Activated T-helper 17 cell treated with anti-CD3 and anti-CD28 coated beads, Interleukin-2, amount 50 U/mL, for 72 hours (primary cell): ENCODE data around the gene AHCY. TPM values are rescaled to one million over a fixed set of nuclear protein-coding genes. Genes with fewer than 3 reads are reported as not detected.

Experiments
- ATAC-seq: fragments of 150-1000 bp; cut with Tn5 transposase; replicated peaks from 2 replicates; pipeline ENCODE4 v1.10.0; 2021; ENCODE audit warnings: mild to moderate bottlenecking, moderate library complexity
- H3K27ac Mint-ChIP-seq: one replicate; pipeline ENCODE4 v1.8.0; 2022; ENCODE audit warnings: mixed read lengths
- H3K27me3 Mint-ChIP-seq: one replicate; pipeline ENCODE4 v1.8.0; 2022; ENCODE audit warnings: mixed read lengths
- H3K36me3 Mint-ChIP-seq: one replicate; pipeline ENCODE4 v1.8.0; 2022; ENCODE audit warnings: low read depth, mild to moderate bottlenecking, mixed read lengths
- H3K4me1 Mint-ChIP-seq: one replicate; pipeline ENCODE4 v1.8.0; 2022; ENCODE audit warnings: mixed read lengths
- H3K4me3 Mint-ChIP-seq: one replicate; pipeline ENCODE4 v1.8.0; 2022; ENCODE audit warnings: mild to moderate bottlenecking, mixed read lengths
- H3K9me3 Mint-ChIP-seq: one replicate; pipeline ENCODE4 v1.8.0; 2022; ENCODE audit warnings: mixed read lengths
- total RNA-seq, 2 donors: library from RNA; stranded (reverse); gene quantifications; one replicate each; pipeline ENCODE4 v1.2.3, GENCODE V29; 2022

AHCY gene
- total RNA-seq, 2 donors from 2014 or later: 94.5 to 174 TPM

DNA sequence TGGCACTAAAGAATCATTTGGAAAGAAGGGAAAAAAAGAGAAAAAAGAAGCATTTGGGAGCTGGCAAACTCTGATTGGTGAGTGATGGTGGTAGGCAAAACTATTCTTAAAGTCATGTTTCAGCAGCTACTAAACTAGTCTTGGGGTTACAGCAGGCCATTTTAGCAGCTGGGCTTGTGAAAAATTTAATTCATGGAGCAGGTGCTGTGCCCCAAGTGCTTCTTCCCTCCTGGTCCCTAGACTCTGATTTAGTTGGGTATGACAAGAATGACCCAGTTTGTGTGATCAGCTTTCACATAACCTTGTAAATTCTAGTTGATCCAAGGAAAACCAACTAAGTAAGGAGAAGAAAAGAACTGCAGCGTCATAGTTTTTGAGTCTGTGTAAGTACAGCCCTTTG lies 63.0 kb downstream of the AHCY start:
- H3K27me3 Mint-ChIP-seq: peaks cover 18% of the 10 kb centered on the region
- H3K36me3 Mint-ChIP-seq: no peaks in the 10 kb centered on the region
- H3K9me3 Mint-ChIP-seq: peaks cover 11% of the 10 kb centered on the region
- H3K27ac Mint-ChIP-seq: no peak overlapping the region
- no peak overlapping the region for H3K4me3 Mint-ChIP-seq
- H3K4me1 Mint-ChIP-seq: no peaks in the 10 kb centered on the region
- no peak for ATAC-seq

DNA sequence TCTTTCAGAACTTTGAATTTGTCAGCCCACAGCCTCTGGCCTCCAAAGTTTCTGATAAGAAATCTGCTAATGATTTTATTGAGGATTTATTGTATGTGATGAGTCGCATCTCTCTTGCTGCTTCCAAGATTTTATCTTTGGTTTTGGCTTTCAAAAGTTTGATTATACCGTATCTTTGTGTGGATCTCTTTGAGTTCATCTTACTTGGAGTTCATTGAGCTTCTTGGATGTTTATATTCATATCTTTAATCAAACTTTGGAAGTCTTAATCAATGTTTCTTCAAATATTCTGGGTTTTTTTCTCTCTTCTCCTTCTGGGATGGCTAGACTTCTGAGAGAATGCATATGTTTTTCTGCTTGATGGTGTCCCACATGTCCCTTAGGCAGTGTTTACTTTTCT lies 65.2 kb downstream of the AHCY start:
- peaks cover 18% of the 10 kb centered on the region for H3K27me3 Mint-ChIP-seq
- H3K4me3 Mint-ChIP-seq: no peak overlapping the region
- H3K4me1 Mint-ChIP-seq: no peaks in the 10 kb centered on the region
- H3K27ac Mint-ChIP-seq: no peak overlapping the region
- peaks cover 11% of the 10 kb centered on the region for H3K9me3 Mint-ChIP-seq
- H3K36me3 Mint-ChIP-seq: no peaks in the 10 kb centered on the region
- ATAC-seq: no peak

DNA sequence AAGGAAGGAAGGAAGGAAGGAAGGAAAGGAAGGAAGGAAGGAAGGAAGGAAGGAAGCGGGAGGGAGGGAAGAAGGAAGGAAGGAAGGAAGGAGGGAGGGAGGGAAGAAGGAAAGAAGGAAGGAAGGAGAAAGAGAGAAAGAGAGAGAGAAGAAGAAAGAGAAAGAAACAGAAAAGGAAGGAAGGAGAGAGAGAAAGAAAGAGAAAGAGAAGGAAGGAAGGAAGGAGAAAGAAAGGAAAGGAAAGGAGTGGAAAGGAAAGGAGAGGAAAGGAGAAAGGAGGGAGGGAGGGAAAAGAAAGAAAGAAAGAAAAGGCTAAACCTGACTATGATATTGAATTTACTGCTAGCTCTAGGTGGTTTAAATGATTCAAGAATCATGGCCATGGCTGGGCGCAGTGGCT lies 67.3 kb downstream of the AHCY start:
- Mint-ChIP-seq H3K36me3 (no peaks in the 10 kb centered on the region), H3K9me3 (peaks cover 11% of the 10 kb centered on the region), H3K4me1 (no peaks in the 10 kb centered on the region), H3K27ac (no peak overlapping the region), H3K27me3 (peaks cover 14% of the 10 kb centered on the region), H3K4me3 (no peak overlapping the region)
- ATAC-seq: no peak

- Mint-ChIP-seq H3K9me3 (peaks cover 11% of the 10 kb centered on the region), H3K27me3 (peaks cover 2% of the 10 kb centered on the region), H3K27ac (no peak overlapping the region), H3K4me1 (no peaks in the 10 kb centered on the region), H3K36me3 (no peaks in the 10 kb centered on the region), H3K4me3 (no peak overlapping the region)
- no peak for ATAC-seq
Measured at GRCh38 chr20:34233687-34234086, 69.5 kb downstream of the AHCY start.

DNA sequence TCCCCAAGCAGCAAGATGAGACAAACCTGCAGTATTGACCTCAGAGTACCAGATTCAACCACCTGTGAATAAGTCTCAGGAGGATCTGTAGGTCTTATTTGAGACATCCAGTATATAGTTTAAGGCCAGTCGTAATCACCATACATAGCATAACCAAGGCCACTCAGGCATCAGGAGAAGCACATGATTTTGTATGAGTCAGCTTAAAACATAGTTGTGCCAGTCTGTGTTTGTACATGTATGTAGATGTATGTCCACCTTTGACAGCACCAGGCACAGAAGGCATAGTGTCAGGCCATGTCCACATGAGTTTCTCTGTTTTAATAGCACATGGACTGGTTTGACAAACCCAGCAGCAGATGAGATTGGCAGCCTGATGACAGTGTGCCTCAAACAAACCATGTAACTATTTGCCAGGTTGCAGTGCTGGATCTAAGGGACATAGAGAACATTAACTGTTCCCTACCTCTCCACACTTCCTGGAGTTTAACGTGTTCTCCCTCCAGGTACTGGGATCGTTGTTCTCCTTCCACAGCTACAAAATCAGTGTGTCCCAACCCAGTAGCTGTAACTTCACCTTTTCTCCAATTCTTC lies 70.6 kb downstream of the AHCY start:
- no peak for ATAC-seq
- no peak overlapping the region for H3K4me3 Mint-ChIP-seq
- no peaks in the 10 kb centered on the region for H3K4me1 Mint-ChIP-seq
- H3K9me3 Mint-ChIP-seq: peaks cover 5% of the 10 kb centered on the region
- H3K27me3 Mint-ChIP-seq: peaks cover 2% of the 10 kb centered on the region
- no peaks in the 10 kb centered on the region for H3K36me3 Mint-ChIP-seq
- H3K27ac Mint-ChIP-seq: no peak overlapping the region

DNA sequence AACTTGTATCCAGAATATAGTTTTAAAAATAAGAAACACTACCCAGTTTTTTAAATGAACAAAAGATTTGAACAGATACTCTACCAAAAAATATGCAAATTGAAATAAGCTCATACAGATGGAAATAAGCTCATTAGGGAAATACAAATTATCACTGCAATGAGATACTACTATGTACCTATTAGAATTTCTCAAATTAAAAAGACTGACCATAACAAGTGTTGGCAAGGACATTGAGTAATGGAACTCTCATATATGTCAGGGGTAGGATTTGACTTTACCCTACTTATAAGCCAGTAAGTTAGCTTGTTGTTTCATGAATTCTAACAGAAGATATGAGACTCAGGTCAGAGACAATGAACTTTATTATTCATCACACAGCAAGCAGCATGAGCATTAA lies 71.5 kb downstream of the AHCY start:
- Mint-ChIP-seq H3K27me3 (no peaks in the 10 kb centered on the region), H3K4me3 (no peak overlapping the region), H3K4me1 (no peaks in the 10 kb centered on the region), H3K27ac (no peak overlapping the region), H3K9me3 (no peaks in the 10 kb centered on the region), H3K36me3 (no peaks in the 10 kb centered on the region)
- no peak for ATAC-seq

Other genes starting within 250 kb of the AHCY start
- 100 to 1,000 TPM in 1 of 2 donors, 10 to 100 TPM in 1; 64.0 to 107 TPM for gene EIF2S2, start 191.1 kb downstream of the AHCY start, total RNA-seq
- gene ASIP, start 61.9 kb downstream of the AHCY start, total RNA-seq: not detected
- 10 to 100 TPM; 30.5 to 34.4 TPM for gene ITCH, start 59.9 kb upstream of the AHCY start, total RNA-seq
- 10 to 100 TPM; 72.0 to 85.0 TPM for gene DYNLRB1, start 213.1 kb upstream of the AHCY start, total RNA-seq